Measurements from ENCODE around the gene SEPTIN14.

The SEPTIN14 gene

DNA sequence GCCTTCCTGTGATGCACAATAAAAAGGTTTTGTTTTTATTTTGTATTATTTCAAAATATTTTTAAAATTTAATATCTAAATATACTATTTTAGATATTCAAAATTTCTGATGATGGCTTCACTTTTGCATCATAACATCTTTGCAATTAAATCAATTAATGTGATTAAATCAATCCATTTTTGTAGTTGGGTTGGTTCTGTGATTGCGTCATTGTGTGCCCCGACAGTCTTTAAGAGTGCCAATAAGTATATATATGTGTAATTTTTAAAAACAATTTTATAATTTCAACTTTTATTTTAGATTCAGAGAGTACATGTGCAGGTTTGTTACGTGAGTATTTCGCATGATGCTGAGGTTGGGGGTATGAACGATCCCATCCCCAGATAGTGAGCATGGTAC is 70.5 kb downstream of the SEPTIN14 start:
- TF ChIP-seq GATA3 (IDR thresholded peaks at IDR 0.05; ENCODE audit: low read depth, low read length) = no peak
- no peak for TF ChIP-seq GATA2 (IDR thresholded peaks at IDR 0.05; ENCODE audit: low read depth, low read length)

DNA sequence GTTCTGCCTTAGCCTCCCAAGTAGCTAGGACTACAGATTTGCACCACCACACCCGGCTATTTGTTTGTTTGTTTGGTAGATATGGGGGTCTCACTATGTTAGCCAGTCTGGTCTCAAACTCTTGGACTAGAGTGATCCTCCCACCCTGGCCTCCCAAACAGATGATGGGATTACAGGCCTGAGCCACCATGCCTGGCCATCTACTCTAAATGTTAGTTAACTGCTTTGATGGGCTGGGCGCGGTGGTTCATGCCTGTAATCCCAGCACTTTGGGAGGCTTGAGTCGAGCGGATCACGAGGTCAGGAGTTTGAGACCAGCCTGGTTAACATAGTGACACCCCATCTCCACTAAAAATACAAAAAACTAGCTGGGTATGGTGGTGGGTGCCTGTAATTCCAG is 74.8 kb downstream of the SEPTIN14 start:
- TF ChIP-seq GATA2 (IDR thresholded peaks at IDR 0.05; ENCODE audit: low read depth, low read length) (no peak), GATA3 (IDR thresholded peaks at IDR 0.05; ENCODE audit: low read depth, low read length) (no peak)

DNA sequence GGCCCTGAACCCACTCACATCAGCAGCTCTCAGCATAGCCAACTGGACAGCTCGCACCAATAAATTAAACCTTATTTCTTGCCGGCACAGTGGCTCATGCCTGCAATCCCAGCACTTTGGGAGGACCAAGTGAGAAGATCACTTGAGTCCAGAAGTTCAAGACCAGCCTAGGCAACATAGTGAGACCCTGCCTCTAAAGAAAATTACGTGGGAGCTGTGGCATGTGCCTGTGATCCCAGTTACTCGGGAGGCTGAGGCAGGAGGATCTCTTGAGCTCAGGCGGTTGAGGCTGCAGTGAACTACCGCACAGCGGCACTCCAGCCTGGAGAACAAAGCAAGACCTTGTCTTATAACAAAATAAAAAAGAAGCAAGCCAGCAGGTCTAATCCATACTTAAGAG is 75.7 kb downstream of the SEPTIN14 start:
- TF ChIP-seq GATA3 (IDR thresholded peaks at IDR 0.05; ENCODE audit: low read depth, low read length) = no peak
- TF ChIP-seq GATA2 (IDR thresholded peaks at IDR 0.05; ENCODE audit: low read depth, low read length) = no peak

DNA sequence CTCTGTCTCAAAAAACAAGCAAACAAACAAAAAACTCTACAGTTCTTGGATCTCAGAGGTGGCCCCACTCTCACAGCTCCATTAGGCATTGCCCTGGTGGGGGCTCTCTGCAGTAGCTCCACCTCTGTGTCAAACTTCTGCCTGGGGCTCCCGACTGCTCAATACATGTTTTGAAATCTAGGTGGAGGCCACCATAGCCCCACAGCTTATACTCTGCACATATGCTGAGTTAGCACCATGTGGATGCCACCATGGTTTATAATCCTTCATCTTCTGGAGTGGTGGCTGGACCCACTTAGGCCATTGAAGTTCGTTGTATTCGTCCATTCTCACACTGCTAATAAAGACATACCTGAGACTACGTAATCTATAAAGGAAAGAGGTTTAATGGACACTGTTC is 78.4 kb downstream of the SEPTIN14 start:
- no peak for TF ChIP-seq GATA3 (IDR thresholded peaks at IDR 0.05; ENCODE audit: low read depth, low read length)
- TF ChIP-seq GATA2 (IDR thresholded peaks at IDR 0.05; ENCODE audit: low read depth, low read length) = no peak

DNA sequence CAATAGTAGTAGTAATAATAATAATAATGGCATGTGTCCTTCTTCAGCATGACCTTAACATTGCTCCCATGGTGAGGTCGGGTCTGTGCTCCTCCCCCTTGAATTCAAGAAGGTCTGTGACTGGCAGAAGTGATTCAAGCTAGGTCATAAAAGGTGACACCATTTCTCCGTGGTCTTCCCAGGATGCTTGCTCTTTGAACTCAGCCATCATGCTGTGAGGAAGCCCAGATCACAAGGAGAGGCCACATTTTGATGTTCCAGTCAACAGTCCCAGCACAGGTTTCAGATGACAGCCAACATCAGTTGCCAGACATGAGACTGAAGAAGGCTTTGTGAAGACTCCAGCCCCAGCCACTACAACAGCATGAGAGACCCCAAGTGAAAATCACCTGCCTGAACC is 83.9 kb downstream of the SEPTIN14 start:
- no peak for TF ChIP-seq GATA2 (IDR thresholded peaks at IDR 0.05; ENCODE audit: low read depth, low read length)
- no peak for TF ChIP-seq GATA3 (IDR thresholded peaks at IDR 0.05; ENCODE audit: low read depth, low read length)

DNA sequence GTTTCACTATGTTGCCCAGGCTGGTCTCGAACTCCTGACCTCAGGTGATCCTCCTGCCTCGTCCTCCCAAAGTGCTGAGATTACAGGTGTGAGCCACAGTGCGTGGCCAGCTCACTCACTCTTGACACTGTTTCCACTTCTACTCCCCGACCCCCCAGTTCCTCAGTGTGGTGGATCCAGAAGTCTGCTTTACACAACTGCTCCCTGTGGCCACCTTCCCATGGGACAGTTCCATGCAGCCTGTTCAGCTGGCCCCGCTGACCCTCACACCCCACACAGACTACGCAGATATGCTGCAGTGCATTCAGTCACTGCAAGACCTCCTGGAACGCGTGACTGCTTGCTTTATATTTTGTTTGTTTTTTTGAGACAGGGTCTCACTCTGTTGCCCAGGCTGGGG is 86.4 kb downstream of the SEPTIN14 start:
- TF ChIP-seq GATA2 (IDR thresholded peaks at IDR 0.05; ENCODE audit: low read depth, low read length) (no peak), GATA3 (IDR thresholded peaks at IDR 0.05; ENCODE audit: low read depth, low read length) (no peak)

DNA sequence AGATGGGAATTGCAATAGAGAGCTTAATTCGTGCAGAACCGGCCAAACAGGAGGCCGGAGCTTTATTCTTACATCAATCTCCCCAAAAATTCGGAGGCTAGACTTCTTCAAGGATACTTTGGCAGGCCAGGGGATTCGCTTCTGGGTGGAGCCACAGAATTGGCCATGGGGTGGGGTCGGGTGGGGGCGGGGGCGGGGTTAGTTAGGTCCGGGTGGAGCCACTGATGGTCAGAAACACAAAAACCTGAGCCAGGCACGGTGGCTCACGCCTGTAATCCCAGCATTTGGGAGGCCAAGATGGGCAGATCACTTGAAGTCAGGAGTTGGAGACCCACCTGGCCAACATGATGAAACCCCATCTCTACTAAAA is 87.5 kb downstream of the SEPTIN14 start:
- TF ChIP-seq GATA3 (IDR thresholded peaks at IDR 0.05; ENCODE audit: low read depth, low read length) = no peak
- no peak for TF ChIP-seq GATA2 (IDR thresholded peaks at IDR 0.05; ENCODE audit: low read depth, low read length)

DNA sequence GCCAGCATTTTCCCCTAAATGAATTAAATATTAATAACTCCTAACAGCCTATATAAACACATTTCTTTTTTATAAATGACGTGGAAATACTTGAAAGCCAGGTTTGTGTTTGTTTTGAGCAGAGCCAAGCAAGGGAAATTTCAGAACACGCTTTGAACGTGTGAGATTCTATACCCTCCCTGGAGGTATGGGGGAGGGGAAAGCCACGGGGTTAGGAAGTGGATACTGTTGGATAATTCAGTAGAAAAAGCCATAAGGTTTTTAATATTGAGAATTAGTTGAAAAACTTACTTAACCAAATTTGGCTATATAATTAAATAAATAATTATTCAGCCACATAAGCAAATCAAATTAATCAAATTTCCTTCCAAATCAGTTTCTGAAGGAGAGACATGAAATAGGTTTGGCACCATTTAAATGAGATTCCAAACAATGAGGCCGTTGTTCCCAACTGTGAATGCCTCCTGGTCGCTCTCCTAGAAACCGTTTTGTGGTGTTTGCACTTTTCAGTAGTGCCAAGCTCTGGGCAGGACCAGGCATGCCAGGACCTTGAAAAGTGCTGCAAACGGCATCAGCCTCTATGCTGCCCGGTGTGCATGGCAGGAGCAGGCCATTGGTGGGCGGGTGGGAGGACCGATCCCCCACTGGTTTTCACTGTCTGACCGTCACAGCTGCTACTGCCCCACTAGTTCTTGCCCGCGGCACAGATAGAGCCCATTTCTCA is 88.1 kb downstream of the SEPTIN14 start:
- no peak for TF ChIP-seq GATA2 (IDR thresholded peaks at IDR 0.05; ENCODE audit: low read depth, low read length)

DNA sequence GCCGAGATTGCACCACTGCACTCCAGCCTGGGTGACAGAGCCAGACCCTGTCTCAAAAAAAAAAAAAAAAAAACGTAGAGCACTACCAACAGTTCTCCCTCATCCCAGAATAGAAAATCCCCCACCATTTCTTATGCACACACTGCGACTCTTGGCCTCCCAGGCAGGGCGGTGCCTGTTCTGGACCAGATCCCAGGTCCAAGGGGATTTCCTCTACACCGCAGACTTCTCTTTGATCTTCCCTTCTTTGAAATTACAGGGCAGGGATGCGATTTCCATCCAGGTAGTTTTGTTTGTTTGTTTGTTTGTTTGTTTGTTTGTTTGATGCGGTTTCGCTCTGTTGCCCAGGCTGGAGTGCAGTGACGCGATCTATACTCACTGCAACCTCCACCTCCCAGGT is 91.8 kb downstream of the SEPTIN14 start:
- TF ChIP-seq GATA2 (IDR thresholded peaks at IDR 0.05; ENCODE audit: low read depth, low read length) = no peak
- no peak for TF ChIP-seq GATA3 (IDR thresholded peaks at IDR 0.05; ENCODE audit: low read depth, low read length)

All from SH-SY5Y (cell line).